ENCODE data around the gene PIGU. TPM values are rescaled to one million over a fixed set of nuclear protein-coding genes. Genes with fewer than 3 reads are reported as not detected.
A peak's percentile ranks its signal among the peaks of the same experiment; 100 is the strongest.

Gene PIGU
- total RNA-seq, 2 donors from 2014 or later, result 35.8 to 41.2 TPM

DNA sequence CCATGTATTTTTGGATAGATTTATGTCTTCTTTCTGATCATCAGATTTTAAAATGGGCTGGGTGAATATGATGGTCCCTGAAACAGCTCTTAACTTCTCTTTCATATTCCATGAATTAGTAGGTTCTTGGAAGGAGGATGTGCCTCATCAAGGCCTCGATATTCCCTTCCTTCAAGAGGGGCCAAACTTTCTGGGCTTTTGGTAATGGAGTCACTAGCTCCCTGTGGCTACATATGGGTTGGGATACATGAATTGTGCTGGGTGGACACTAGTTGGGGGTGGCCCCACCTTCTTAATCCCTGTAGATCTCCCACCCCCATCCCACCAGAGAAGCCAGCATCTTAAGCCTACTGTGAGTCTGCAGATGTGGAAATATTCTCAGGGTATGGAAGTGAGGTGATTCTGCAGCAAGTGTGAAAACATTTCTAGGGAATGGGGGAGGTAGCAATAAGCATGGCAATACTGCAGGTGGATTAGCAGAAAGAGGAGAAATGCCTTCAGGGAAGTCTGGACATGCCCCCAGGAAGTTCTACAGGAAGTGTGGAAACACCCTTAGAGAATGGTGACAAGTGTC is 29.5 kb upstream of the PIGU start:
- Histone ChIP-seq H3K9ac (ENCODE audit: extremely low read depth, low read length, poor library complexity, severe bottlenecking) (no peak overlapping the region), H3K27me3 (ENCODE audit: control insufficient read depth, insufficient read depth, low read length, poor library complexity, severe bottlenecking) (peaks cover 22% of the 10 kb centered on the region), H3K36me3 (ENCODE audit: control insufficient read depth, insufficient read depth, low read length) (peaks cover 4% of the 10 kb centered on the region), H3K27ac (ENCODE audit: low read depth, low read length) (no peak overlapping the region), H3K9me3 (ENCODE audit: control insufficient read depth, low read length) (no peaks in the 10 kb centered on the region), H3K4me1 (ENCODE audit: control insufficient read depth, insufficient read depth, low read length) (peaks cover 5% of the 10 kb centered on the region), H3K4me3 (ENCODE audit: low read length) (no peak overlapping the region)
- DNase-seq, result no peak
- Mint-ChIP-seq H3K27me3 (ENCODE audit: insufficient read depth) (peaks cover 42% of the 10 kb centered on the region), H3K4me3 (no peak overlapping the region), H3K36me3 (ENCODE audit: low read depth) (no peaks in the 10 kb centered on the region), H3K9me3 (no peaks in the 10 kb centered on the region), H3K27ac (no peak overlapping the region), H3K4me1 (peaks cover 32% of the 10 kb centered on the region)
- 81 to 100% methylated on average over 1 of the region's 1 CpG for WGBS, 2 experiments (ENCODE audit: insufficient coverage in 1 of 2, insufficient read length in 1 of 2)
- TF ChIP-seq CTCF (conservative IDR thresholded peaks at IDR 0.05), result no peak

DNA sequence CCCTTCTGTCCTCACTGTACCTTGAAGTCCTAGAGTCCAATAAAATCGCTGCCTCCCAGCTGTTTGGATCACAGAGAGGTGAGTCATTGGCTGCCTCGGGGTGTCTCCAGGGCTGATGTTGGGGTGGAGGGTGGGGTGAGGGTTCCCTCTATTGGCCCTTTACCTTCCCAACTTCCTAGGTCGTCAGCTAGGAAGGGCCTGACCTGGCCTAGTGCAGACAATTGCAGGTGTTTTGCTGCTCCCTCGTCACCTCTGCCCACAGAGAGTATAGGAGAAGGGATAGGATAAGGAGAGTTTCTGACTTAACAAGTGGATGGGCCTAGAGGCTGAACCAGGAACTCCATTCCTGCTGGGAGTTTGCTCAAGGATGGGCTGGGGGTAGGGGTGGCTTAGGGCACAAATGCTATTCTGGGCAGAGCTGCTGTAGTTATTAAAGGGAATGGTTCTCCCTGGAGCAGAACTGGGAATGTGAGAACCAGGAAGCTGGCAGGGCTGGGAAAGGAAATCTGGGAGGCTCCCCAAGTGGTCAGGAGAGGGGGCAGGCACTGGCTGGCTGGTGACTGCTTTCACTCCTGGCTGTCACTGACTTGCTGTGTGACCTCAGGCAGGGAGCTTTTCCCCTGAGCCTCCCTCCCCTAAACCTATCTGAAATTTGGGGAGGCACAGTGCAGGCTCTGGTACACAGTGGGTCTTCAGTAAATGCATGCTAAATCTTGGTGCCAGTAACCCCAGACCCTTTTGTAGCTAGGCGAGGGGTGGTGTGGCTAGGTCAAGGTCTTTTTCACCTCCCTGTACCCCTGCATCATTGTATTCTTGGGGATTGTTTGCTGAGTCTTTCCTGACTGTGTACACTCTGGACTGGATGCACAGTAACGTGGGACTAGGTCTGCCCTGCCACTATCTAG is 28.8 kb upstream of the PIGU start:
- peaks cover 37% of the 10 kb centered on the region for H3K27me3 Mint-ChIP-seq (ENCODE audit: insufficient read depth)
- DNase-seq, result peak; percentile 62
- no peaks in the 10 kb centered on the region for H3K9me3 ChIP-seq (ENCODE audit: control insufficient read depth, low read length)
- TF ChIP-seq CTCF (conservative IDR thresholded peaks at IDR 0.05), result peak; percentile 45
- WGBS, 2 experiments (ENCODE audit: insufficient coverage in 1 of 2, insufficient read length in 1 of 2), result 77 to 91% methylated on average over 4 to 6 of the region's 6 CpGs
- H3K9ac ChIP-seq (ENCODE audit: extremely low read depth, low read length, poor library complexity, severe bottlenecking), result peak overlapping the region; percentile 96
- peak overlapping the region; percentile 88 for H3K4me3 ChIP-seq (ENCODE audit: low read length)
- H3K9me3 Mint-ChIP-seq, result no peaks in the 10 kb centered on the region
- peaks cover 4% of the 10 kb centered on the region for H3K36me3 ChIP-seq (ENCODE audit: control insufficient read depth, insufficient read depth, low read length)
- peak overlapping the region; percentile 99 for H3K27ac Mint-ChIP-seq
- no peak overlapping the region for H3K27ac ChIP-seq (ENCODE audit: low read depth, low read length)
- H3K27me3 ChIP-seq (ENCODE audit: control insufficient read depth, insufficient read depth, low read length, poor library complexity, severe bottlenecking), result peaks cover 15% of the 10 kb centered on the region
- peaks cover 32% of the 10 kb centered on the region for H3K4me1 Mint-ChIP-seq
- H3K4me1 ChIP-seq (ENCODE audit: control insufficient read depth, insufficient read depth, low read length), result peaks cover 5% of the 10 kb centered on the region
- H3K36me3 Mint-ChIP-seq (ENCODE audit: low read depth), result no peaks in the 10 kb centered on the region
- peak overlapping the region; percentile 90 for H3K4me3 Mint-ChIP-seq

DNA sequence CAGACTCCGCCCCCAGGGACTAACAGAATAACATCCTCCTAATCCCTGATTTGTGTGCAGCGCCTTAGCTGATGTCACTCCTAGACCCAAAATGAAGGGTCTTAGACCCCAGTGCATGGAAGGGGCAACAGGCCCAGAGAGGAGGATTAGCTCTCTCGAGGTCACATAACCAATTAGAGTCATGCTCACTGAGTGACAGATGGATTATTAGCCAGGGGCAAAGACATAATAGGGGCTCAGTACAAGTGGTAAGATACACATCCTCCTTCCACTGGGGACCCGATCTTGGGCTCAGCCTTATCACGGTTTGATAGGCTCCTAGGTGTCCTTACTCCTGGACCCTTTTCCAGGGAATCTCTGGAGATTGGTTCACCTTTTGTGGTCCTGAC is 28.1 kb upstream of the PIGU start:
- H3K4me1 Mint-ChIP-seq, result peaks cover 29% of the 10 kb centered on the region
- peaks cover 32% of the 10 kb centered on the region for H3K27me3 Mint-ChIP-seq (ENCODE audit: insufficient read depth)
- Histone ChIP-seq H3K4me3 (ENCODE audit: low read length) (peak overlapping the region; percentile 88), H3K27ac (ENCODE audit: low read depth, low read length) (peak overlapping the region; percentile 99), H3K36me3 (ENCODE audit: control insufficient read depth, insufficient read depth, low read length) (no peaks in the 10 kb centered on the region), H3K4me1 (ENCODE audit: control insufficient read depth, insufficient read depth, low read length) (peaks cover 5% of the 10 kb centered on the region), H3K9ac (ENCODE audit: extremely low read depth, low read length, poor library complexity, severe bottlenecking) (peak overlapping the region; percentile 96), H3K9me3 (ENCODE audit: control insufficient read depth, low read length) (no peaks in the 10 kb centered on the region), H3K27me3 (ENCODE audit: control insufficient read depth, insufficient read depth, low read length, poor library complexity, severe bottlenecking) (peaks cover 8% of the 10 kb centered on the region)
- no peaks in the 10 kb centered on the region for H3K36me3 Mint-ChIP-seq (ENCODE audit: low read depth)
- WGBS, 2 experiments (ENCODE audit: insufficient coverage in 1 of 2, insufficient read length in 1 of 2), result 67 to 68% methylated on average over 4 to 5 of the region's 5 CpGs
- H3K9me3 Mint-ChIP-seq, result no peaks in the 10 kb centered on the region
- no peak for TF ChIP-seq CTCF (conservative IDR thresholded peaks at IDR 0.05)
- peak overlapping the region; percentile 99 for H3K27ac Mint-ChIP-seq
- DNase-seq, result no peak
- peak overlapping the region; percentile 90 for H3K4me3 Mint-ChIP-seq

Measured in endodermal cell (in vitro differentiated cells).